Endothelial cell of umbilical vein (primary cell): Measurements from ENCODE around the gene TIAM1. TPM values are rescaled to one million over a fixed set of nuclear protein-coding genes. Genes with fewer than 3 reads are reported as not detected.

Experiments used
- BruUV-seq: library from RNA; stranded (reverse); fragments of 400-500 nt; replicated peaks from 2 replicates; lab custom pipeline; 2021; lab: Mats Ljungman, UMichigan
- CTCF ChIA-PET: fragments of 300-600, 350-600 bp; sonication (Branson Sonifier 250); formaldehyde crosslinking; loops from one replicate; lab custom pipeline; 2021; ENCODE audit warnings: antibody characterized with exemption, inconsistent platforms; lab: Charles Lee
- POLR2A ChIA-PET: fragments of 300-600, 350-600 bp; sonication (Branson Sonifier 250); formaldehyde crosslinking; loops from one replicate; lab custom pipeline; 2021; ENCODE audit warnings: antibody characterized with exemption, inconsistent platforms; lab: Charles Lee
- DNase-seq: peaks from one replicate; pipeline ENCODE4 v3.0.0-alpha.2; 2011; ENCODE audit warnings: low read depth, low spot score
- FAIRE-seq: peaks from 2 replicates; lab custom pipeline; 2011; peaks lifted over from hg19 to GRCh38; lab: Jason Lieb, UNC
- H2AFZ ChIP-seq: 2 replicates; pipeline ENCODE4 v1.6.0; 2012; ENCODE audit warnings: low read depth, low read length, control low read depth, inconsistent platforms
- H3K27ac ChIP-seq: 2 replicates; pipeline ENCODE4 v1.5.1; 2011; ENCODE audit warnings: low read depth, mild to moderate bottlenecking, control low read depth, low read length, moderate library complexity; ENCODE audit not compliant: insufficient read depth
- H3K27me3 ChIP-seq, 2 experiments: 2 replicates each; pipeline versions ENCODE4 v1.6.0 to v1.6.1; 2011; ENCODE audit warnings: low read length in 2 of 2, mixed read lengths in 1 of 2; ENCODE audit not compliant: control insufficient read depth in 2 of 2, insufficient read depth in 2 of 2
- H3K36me3 ChIP-seq, 2 experiments: 2 replicates in 1 of 2; 3 replicates in 1 of 2; pipeline ENCODE4 v1.5.1; 2011; ENCODE audit warnings: low read length in 2 of 2, mild to moderate bottlenecking in 1 of 2, moderate library complexity in 1 of 2; ENCODE audit not compliant: control insufficient read depth in 2 of 2, insufficient read depth in 2 of 2; ENCODE audit errors: extremely low read depth in 1 of 2
- H3K4me1 ChIP-seq: 3 replicates; pipeline ENCODE4 v1.5.1; 2011; ENCODE audit warnings: mild to moderate bottlenecking, low read length; ENCODE audit not compliant: control insufficient read depth, insufficient read depth; ENCODE audit errors: extremely low read depth
- H3K4me2 ChIP-seq: 2 replicates; pipeline ENCODE4 v1.6.1; 2011; ENCODE audit warnings: low read length, control low read depth, mixed read lengths; ENCODE audit not compliant: insufficient read depth
- H3K4me3 ChIP-seq, 3 experiments: fragments of 200-600 bp in 1 of 3; sonication (generic), shearing (Covaris generic) in 1 of 3; replicated peaks in 1 of 3; 2 replicates each; pipeline ENCODE4 v1.5.1; 2011 to 2016; ENCODE audit warnings: control low read depth in 3 of 3, low read length in 3 of 3, mild to moderate bottlenecking in 2 of 3, inconsistent platforms in 1 of 3, low read depth in 1 of 3, moderate library complexity in 1 of 3; ENCODE audit not compliant: insufficient read depth in 1 of 3
- H3K79me2 ChIP-seq: 2 replicates; pipeline ENCODE4 v1.6.0; 2012; ENCODE audit warnings: low read length, inconsistent platforms; ENCODE audit not compliant: control insufficient read depth, insufficient read depth
- H3K9ac ChIP-seq: replicated peaks from 2 replicates; pipeline ENCODE3; 2011; ENCODE audit warnings: low read length, control low read depth; ENCODE audit not compliant: insufficient read depth; ENCODE audit errors: extremely low read depth
- H3K9me1 ChIP-seq: replicated peaks from 3 replicates; pipeline ENCODE4 v1.6.0; 2011; ENCODE audit warnings: mild to moderate bottlenecking, low read length; ENCODE audit not compliant: control insufficient read depth, insufficient read depth; ENCODE audit errors: extremely low read depth
- H3K9me3 ChIP-seq: replicated peaks from 2 replicates; pipeline ENCODE4 v1.5.1; 2012; ENCODE audit warnings: low read length, inconsistent platforms; ENCODE audit not compliant: control insufficient read depth, insufficient read depth
- H4K20me1 ChIP-seq: replicated peaks from 2 replicates; pipeline ENCODE3; 2011; ENCODE audit warnings: mild to moderate bottlenecking, low read length; ENCODE audit not compliant: control insufficient read depth, insufficient read depth; ENCODE audit errors: extremely low read depth
- EZH2 ChIP-seq: IDR thresholded peaks from 2 replicates; pipeline ENCODE4 v1.6.1; 2012; ENCODE audit warnings: borderline replicate concordance, low read depth, mild to moderate bottlenecking, moderate library complexity, low read length, inconsistent platforms; ENCODE audit not compliant: severe bottlenecking
- MYC ChIP-seq: IDR thresholded peaks from one replicate; pipeline ENCODE4 v1.6.1; 2011; ENCODE audit warnings: mild to moderate bottlenecking, low read depth, low read length
- POLR2A ChIP-seq: IDR thresholded peaks from 2 replicates; pipeline ENCODE4 v1.6.1; 2012; ENCODE audit warnings: low read depth, mild to moderate bottlenecking, control low read depth, low read length
- dilution Hi-C: fragments of 300-500 bp; cut with MboI; formaldehyde crosslinking; loops from one replicate; pipeline ENCODE4 v1.15.0; 2019; ENCODE audit warnings: low sequenced_read_pairs; ENCODE audit not compliant: extremely low pct_ligation_motif_present
- intact Hi-C: fragments of 100-400 bp; cut with micrococcal nuclease; formaldehyde crosslinking; loops from one replicate; pipeline ENCODE4 v1.10.0; 2022
- polyA plus RNA-seq, 4 experiments: library from polyadenylated mRNA; depleted of rRNA in 3 of 4; stranded (reverse) in 3 of 4; unstranded in 1 of 4; fragments of >200 nt; gene quantifications; 2 replicates each; pipeline versions ENCODE4 v1.2.1 to v1.2.3, GENCODE V29; 2011 to 2012; ENCODE audit warnings: missing spikeins in 1 of 4
- total RNA-seq: library from RNA; stranded (reverse); gene quantifications from 2 replicates; pipeline ENCODE4 v1.2.3, GENCODE V29; 2021

Gene TIAM1
- total and polyA plus RNA-seq, 2 donors (not counting 3 experiments of a cell fraction or from before 2014, with no cell fraction given), result 0.21 to 0.86 TPM

DNA sequence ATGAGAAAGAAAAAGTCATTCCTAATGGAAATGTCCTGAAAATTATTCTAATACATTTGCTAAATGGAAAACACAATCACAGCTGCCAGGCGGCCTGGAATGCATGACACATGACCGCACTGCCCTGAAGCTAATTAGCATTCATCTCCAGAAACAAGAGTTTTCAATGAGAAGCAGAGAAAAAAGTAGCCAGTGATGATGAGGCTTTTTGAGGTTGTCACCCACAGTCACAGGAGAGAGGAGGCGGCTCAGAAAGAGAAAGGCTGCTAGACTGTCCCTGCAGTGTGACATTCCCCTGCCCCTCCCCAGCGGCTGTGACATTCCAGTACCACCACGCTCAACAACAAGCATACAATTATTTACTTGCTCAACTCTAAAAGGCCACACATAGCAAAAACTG, 182.9 kb downstream of the TIAM1 start:
- Histone ChIP-seq H3K27ac (no peak overlapping the region), H3K9me3 (no peaks in the 10 kb centered on the region), H2AFZ (no peak overlapping the region), H3K4me1 (no peaks in the 10 kb centered on the region), H3K27me3 (peaks cover 0 to 4% of the 10 kb centered on the region in 2 experiments), H3K9me1 (no peaks in the 10 kb centered on the region), H3K36me3 (no peaks in the 10 kb centered on the region), H3K4me2 (no peak overlapping the region), H4K20me1 (no peaks in the 10 kb centered on the region), H3K79me2 (no peaks in the 10 kb centered on the region), H3K9ac (no peak overlapping the region), H3K4me3 (no peak overlapping the region)
- dilution Hi-C loops, result no loop called here
- DNase-seq (no peak), FAIRE-seq (no peak)
- BruUV-seq, result no TSS peak
- no peak for TF ChIP-seq MYC
- no peak for TF ChIP-seq POLR2A
- ChIA-PET POLR2A (no interaction called here), CTCF (no interaction called here)
- intact Hi-C loops, result no loop called here

DNA sequence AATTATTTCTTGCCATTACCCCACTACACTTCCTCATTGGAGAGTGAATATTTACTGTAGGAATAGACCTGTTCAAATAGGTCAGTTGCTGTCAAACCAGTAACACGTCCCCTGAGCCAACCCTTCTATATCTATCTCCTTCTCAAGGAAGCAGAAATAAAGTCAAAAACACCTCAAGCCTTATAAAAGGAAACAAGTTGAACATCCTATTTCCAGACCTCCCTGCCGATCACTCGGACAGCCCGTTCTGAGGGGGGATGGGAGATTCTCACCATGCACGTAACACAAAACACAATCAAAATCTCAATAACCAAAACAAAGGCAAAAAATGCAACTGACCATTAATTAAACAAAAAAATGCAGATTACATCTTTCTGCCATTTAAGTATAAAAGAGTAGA, 184.3 kb downstream of the TIAM1 start:
- Histone ChIP-seq H3K36me3 (no peaks in the 10 kb centered on the region), H2AFZ (no peak overlapping the region), H3K9me3 (no peaks in the 10 kb centered on the region), H3K4me2 (no peak overlapping the region), H4K20me1 (no peaks in the 10 kb centered on the region), H3K79me2 (no peaks in the 10 kb centered on the region), H3K9ac (no peak overlapping the region), H3K4me1 (no peaks in the 10 kb centered on the region), H3K9me1 (no peaks in the 10 kb centered on the region), H3K27me3 (peaks cover 0 to 4% of the 10 kb centered on the region in 2 experiments), H3K27ac (no peak overlapping the region), H3K4me3 (no peak overlapping the region)
- no TSS peak for BruUV-seq
- dilution Hi-C loops, result no loop called here
- ChIA-PET CTCF (no interaction called here), POLR2A (no interaction called here)
- intact Hi-C loops, result no loop called here
- FAIRE-seq (no peak), DNase-seq (no peak)
- no peak for TF ChIP-seq EZH2
- TF ChIP-seq MYC, result no peak
